Stimulated activated memory B cell treated with anti-CD40 and anti-IgM and Interleukin-4, amounts not matched to agents 10 μg/mL and 1 μg/mL and 100 μg/mL, for 72 hours (primary cell): Measurements from ENCODE around the gene BAZ1B.
"Not testable (repeated sequence)": the region's sequence is repeated elsewhere in the genome, so short reads cannot be mapped to it uniquely, and the experiment has no call there.

Experiments used
- ATAC-seq: fragments of 150-1000 bp; cut with Tn5 transposase; 2 replicates; pipeline ENCODE4 v1.10.0; 2021
- H3K27ac Mint-ChIP-seq: one replicate; pipeline ENCODE4 v1.8.0; 2022; ENCODE audit warnings: mild to moderate bottlenecking, mixed read lengths
- H3K27me3 Mint-ChIP-seq: one replicate; pipeline ENCODE4 v1.8.0; 2022; ENCODE audit warnings: mixed read lengths
- H3K36me3 Mint-ChIP-seq: one replicate; pipeline ENCODE4 v1.8.0; 2022; ENCODE audit warnings: mixed read lengths
- H3K4me1 Mint-ChIP-seq: one replicate; pipeline ENCODE4 v1.8.0; 2022; ENCODE audit warnings: mixed read lengths
- H3K4me3 Mint-ChIP-seq: one replicate; pipeline ENCODE4 v1.8.0; 2022; ENCODE audit warnings: mild to moderate bottlenecking, moderate library complexity, mixed read lengths
- H3K9me3 Mint-ChIP-seq: one replicate; pipeline ENCODE4 v1.8.0; 2022; ENCODE audit warnings: mixed read lengths

BAZ1B gene

GRCh38 chr7:73496626-73497025 is 25.5 kb downstream of the BAZ1B start:
- peaks cover 82% of the 10 kb centered on the region for H3K36me3 Mint-ChIP-seq
- H3K9me3 Mint-ChIP-seq, result no peaks in the 10 kb centered on the region
- H3K27ac Mint-ChIP-seq, result no peak overlapping the region
- H3K4me3 Mint-ChIP-seq, result no peak overlapping the region
- no peaks in the 10 kb centered on the region for H3K4me1 Mint-ChIP-seq
- no peaks in the 10 kb centered on the region for H3K27me3 Mint-ChIP-seq
- no peak for ATAC-seq

- not testable (repeated sequence) for H3K9me3 Mint-ChIP-seq, H3K4me1 Mint-ChIP-seq, ATAC-seq, H3K4me3 Mint-ChIP-seq, H3K27ac Mint-ChIP-seq, H3K27me3 Mint-ChIP-seq
- H3K36me3 Mint-ChIP-seq, result peaks cover 79% of the 10 kb centered on the region
Observed at GRCh38 chr7:73495507-73495906, 26.6 kb downstream of the BAZ1B start.

GRCh38 chr7:73489976-73490375 is 32.1 kb downstream of the BAZ1B start:
- H3K36me3 Mint-ChIP-seq, result peaks cover 57% of the 10 kb centered on the region
- H3K9me3 Mint-ChIP-seq, result no peaks in the 10 kb centered on the region
- no peak overlapping the region for H3K4me3 Mint-ChIP-seq
- no peak overlapping the region for H3K27ac Mint-ChIP-seq
- H3K4me1 Mint-ChIP-seq, result no peaks in the 10 kb centered on the region
- no peak for ATAC-seq
- H3K27me3 Mint-ChIP-seq, result no peaks in the 10 kb centered on the region

GRCh38 chr7:73487486-73487885 is 34.6 kb downstream of the BAZ1B start:
- Mint-ChIP-seq H3K4me3 (no peak overlapping the region), H3K36me3 (peaks cover 50% of the 10 kb centered on the region), H3K27me3 (no peaks in the 10 kb centered on the region), H3K27ac (no peak overlapping the region), H3K9me3 (no peaks in the 10 kb centered on the region), H3K4me1 (no peaks in the 10 kb centered on the region)
- no peak for ATAC-seq

- Mint-ChIP-seq H3K9me3 (no peaks in the 10 kb centered on the region), H3K4me3 (no peak overlapping the region), H3K36me3 (peaks cover 60% of the 10 kb centered on the region), H3K27me3 (no peaks in the 10 kb centered on the region), H3K27ac (no peak overlapping the region), H3K4me1 (peaks cover 7% of the 10 kb centered on the region)
- ATAC-seq, result no peak
Observed at GRCh38 chr7:73483171-73483570, 38.9 kb downstream of the BAZ1B start.

- Mint-ChIP-seq H3K27ac (no peak overlapping the region), H3K4me3 (no peak overlapping the region), H3K36me3 (peaks cover 64% of the 10 kb centered on the region), H3K4me1 (peaks cover 9% of the 10 kb centered on the region), H3K9me3 (no peaks in the 10 kb centered on the region), H3K27me3 (no peaks in the 10 kb centered on the region)
- no peak for ATAC-seq
Observed at GRCh38 chr7:73482746-73483145, 39.3 kb downstream of the BAZ1B start.

GRCh38 chr7:73481521-73481920 is 40.6 kb downstream of the BAZ1B start:
- not testable (repeated sequence) for H3K4me3 Mint-ChIP-seq, H3K9me3 Mint-ChIP-seq, H3K27me3 Mint-ChIP-seq, ATAC-seq, H3K27ac Mint-ChIP-seq
- Mint-ChIP-seq H3K36me3 (peaks cover 67% of the 10 kb centered on the region), H3K4me1 (peaks cover 20% of the 10 kb centered on the region)

- Mint-ChIP-seq H3K27me3 (no peaks in the 10 kb centered on the region), H3K4me1 (peaks cover 33% of the 10 kb centered on the region), H3K9me3 (no peaks in the 10 kb centered on the region), H3K4me3 (no peak overlapping the region), H3K27ac (no peak overlapping the region), H3K36me3 (peaks cover 65% of the 10 kb centered on the region)
- ATAC-seq, result no peak
Observed at GRCh38 chr7:73478549-73478948, 43.5 kb downstream of the BAZ1B start.

- Mint-ChIP-seq H3K4me1 (peaks cover 33% of the 10 kb centered on the region), H3K27me3 (no peaks in the 10 kb centered on the region), H3K36me3 (peaks cover 62% of the 10 kb centered on the region), H3K27ac (peak overlapping the region; percentile 10), H3K4me3 (no peak overlapping the region), H3K9me3 (no peaks in the 10 kb centered on the region)
- no peak for ATAC-seq
Observed at GRCh38 chr7:73477376-73477775, 44.7 kb downstream of the BAZ1B start.

- H3K36me3 Mint-ChIP-seq, result peaks cover 32% of the 10 kb centered on the region
- peaks cover 8% of the 10 kb centered on the region for H3K4me1 Mint-ChIP-seq
- ATAC-seq, result no peak
- no peaks in the 10 kb centered on the region for H3K27me3 Mint-ChIP-seq
- H3K27ac Mint-ChIP-seq, result no peak overlapping the region
- no peaks in the 10 kb centered on the region for H3K9me3 Mint-ChIP-seq
- no peak overlapping the region for H3K4me3 Mint-ChIP-seq
Observed at GRCh38 chr7:73470208-73470607, 51.9 kb downstream of the BAZ1B start.

GRCh38 chr7:73467046-73467445 is 55.0 kb downstream of the BAZ1B start:
- H3K27ac Mint-ChIP-seq, H3K4me3 Mint-ChIP-seq, H3K9me3 Mint-ChIP-seq, H3K4me1 Mint-ChIP-seq, ATAC-seq, H3K27me3 Mint-ChIP-seq: not testable (repeated sequence)
- peaks cover 52% of the 10 kb centered on the region for H3K36me3 Mint-ChIP-seq

GRCh38 chr7:73466112-73466511 is 56.0 kb downstream of the BAZ1B start:
- Mint-ChIP-seq H3K4me3 (no peak overlapping the region), H3K36me3 (peaks cover 52% of the 10 kb centered on the region)

GRCh38 chr7:73463966-73464365 is 58.1 kb downstream of the BAZ1B start:
- no peaks in the 10 kb centered on the region for H3K4me1 Mint-ChIP-seq
- H3K4me3 Mint-ChIP-seq, result no peak overlapping the region
- H3K36me3 Mint-ChIP-seq, result peaks cover 44% of the 10 kb centered on the region
- H3K9me3 Mint-ChIP-seq, result no peaks in the 10 kb centered on the region
- no peak overlapping the region for H3K27ac Mint-ChIP-seq
- ATAC-seq, result no peak
- H3K27me3 Mint-ChIP-seq, result no peaks in the 10 kb centered on the region

More at GRCh38 chr7:73466112-73466511, 56.0 kb downstream of the BAZ1B start:
- no peak overlapping the region for H3K27ac Mint-ChIP-seq
- no peaks in the 10 kb centered on the region for H3K9me3 Mint-ChIP-seq
- H3K4me1 Mint-ChIP-seq, result no peaks in the 10 kb centered on the region
- ATAC-seq, result no peak
- H3K27me3 Mint-ChIP-seq, result no peaks in the 10 kb centered on the region

GRCh38 chr7:73463260-73463659 is 58.8 kb downstream of the BAZ1B start:
- Mint-ChIP-seq H3K4me1 (no peaks in the 10 kb centered on the region), H3K36me3 (peaks cover 45% of the 10 kb centered on the region), H3K9me3 (no peaks in the 10 kb centered on the region), H3K27me3 (no peaks in the 10 kb centered on the region), H3K27ac (peak overlapping the region; percentile 51), H3K4me3 (no peak overlapping the region)
- no peak for ATAC-seq

- Mint-ChIP-seq H3K4me1 (no peaks in the 10 kb centered on the region), H3K4me3 (no peak overlapping the region), H3K36me3 (peaks cover 58% of the 10 kb centered on the region), H3K27ac (no peak overlapping the region), H3K27me3 (no peaks in the 10 kb centered on the region), H3K9me3 (no peaks in the 10 kb centered on the region)
- no peak for ATAC-seq
Observed at GRCh38 chr7:73461782-73462285, 60.3 kb downstream of the BAZ1B start.

- peaks cover 59% of the 10 kb centered on the region for H3K36me3 Mint-ChIP-seq
- H3K4me1 Mint-ChIP-seq, result peaks cover 9% of the 10 kb centered on the region
- no peaks in the 10 kb centered on the region for H3K27me3 Mint-ChIP-seq
- no peak for ATAC-seq
- peak overlapping the region; percentile 47 for H3K27ac Mint-ChIP-seq
- no peaks in the 10 kb centered on the region for H3K9me3 Mint-ChIP-seq
- no peak overlapping the region for H3K4me3 Mint-ChIP-seq
Observed at GRCh38 chr7:73454424-73454823, 67.7 kb downstream of the BAZ1B start.
